Activated CD4-positive, CD25-positive, alpha-beta regulatory T cell (primary cell): ENCODE measurements around the gene CHRNB1.
A peak's percentile ranks its signal among the peaks of the same experiment; 100 is the strongest.
"Not testable (repeated sequence)": the region's sequence is repeated elsewhere in the genome, so short reads cannot be mapped to it uniquely, and the experiment has no call there.

Source experiments
- DNase-seq, 4 experiments: peaks; one replicate each; lab custom pipeline; 2025; lab: John Stamatoyannopoulos, UW

CHRNB1 gene

GRCh38 chr17:7467498-7467897 is 22.6 kb downstream of the CHRNB1 start:
- DNase-seq: no peak

DNA sequence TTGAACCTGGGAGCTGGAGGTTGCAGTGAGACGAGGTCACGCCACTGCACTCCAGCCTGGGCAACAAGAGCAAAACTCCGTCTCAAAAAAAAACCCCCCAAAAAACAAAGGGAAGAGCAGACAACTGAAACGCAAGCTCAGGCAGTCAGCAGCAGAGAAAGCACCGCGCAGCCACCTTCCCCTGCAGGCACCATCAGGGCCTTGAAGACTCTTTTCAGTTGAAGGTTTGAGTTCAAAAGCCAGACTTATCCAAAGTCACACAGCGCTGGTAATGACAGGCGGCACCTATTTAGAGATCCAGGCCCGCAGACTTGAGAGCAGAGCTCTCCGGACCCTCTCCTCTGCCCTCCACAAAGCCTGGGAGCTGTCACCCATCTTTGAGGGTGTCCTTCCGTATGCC is 23.4 kb downstream of the CHRNB1 start:
- no peak for DNase-seq

- DNase-seq: no peak
Observed at GRCh38 chr17:7468804-7469389, 24.0 kb downstream of the CHRNB1 start.

GRCh38 chr17:7469843-7470242 is 25.0 kb downstream of the CHRNB1 start:
- not testable (repeated sequence) for DNase-seq

DNA sequence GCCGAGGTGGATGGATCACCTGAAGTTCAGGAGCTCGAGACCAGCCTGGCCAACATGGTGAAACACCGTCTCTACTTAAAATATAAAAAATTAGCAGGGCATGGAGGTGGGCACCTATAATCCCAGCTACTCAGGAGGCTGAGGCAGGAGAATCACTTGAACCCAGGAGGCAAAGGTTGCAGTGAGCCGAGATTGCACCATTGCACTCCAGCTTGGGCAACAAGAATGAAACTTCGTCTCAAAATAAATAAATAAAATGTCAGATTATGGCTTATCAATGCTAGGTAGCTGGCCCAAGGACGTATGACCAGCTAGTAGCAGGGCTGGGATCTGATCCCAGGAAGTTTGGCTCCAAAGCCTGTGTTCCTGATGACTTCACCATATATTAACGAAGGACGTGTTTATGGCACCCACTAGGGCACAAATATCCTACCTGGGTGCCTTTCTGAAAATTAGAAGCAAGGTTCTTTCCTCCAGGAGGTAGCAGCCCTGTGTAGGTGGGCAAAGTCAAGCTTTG is 25.7 kb downstream of the CHRNB1 start:
- not testable (repeated sequence) for DNase-seq

GRCh38 chr17:7471729-7472128 is 26.9 kb downstream of the CHRNB1 start:
- DNase-seq: no peak

- not testable (repeated sequence) for DNase-seq
Observed at GRCh38 chr17:7474767-7475166, 29.9 kb downstream of the CHRNB1 start.

GRCh38 chr17:7475764-7476422 is 31.0 kb downstream of the CHRNB1 start:
- DNase-seq: no peak

GRCh38 chr17:7476494-7476893 is 31.6 kb downstream of the CHRNB1 start:
- no peak for DNase-seq

DNA sequence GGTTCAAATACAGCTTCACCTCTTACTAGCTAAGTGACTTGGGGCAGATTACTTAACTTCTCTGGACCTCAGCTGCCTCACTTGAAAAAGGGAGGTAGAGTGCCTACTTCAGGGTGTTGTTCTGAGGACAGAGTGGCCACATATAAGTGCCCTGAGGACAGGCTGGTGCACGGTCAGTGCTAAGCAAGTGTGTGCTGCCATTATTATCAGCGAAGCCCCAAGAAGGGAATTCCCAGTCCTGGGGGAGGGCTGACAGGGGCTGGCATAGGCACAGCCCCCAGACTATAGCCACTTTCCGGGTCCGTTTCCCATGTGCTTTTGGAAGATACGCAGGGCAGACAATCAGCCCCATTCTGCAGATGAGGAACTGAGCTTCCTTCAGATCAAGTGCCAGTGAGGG is 32.1 kb downstream of the CHRNB1 start:
- DNase-seq: no peak

- DNase-seq: peak in 1 of 4 experiments; percentile 18
Observed at GRCh38 chr17:7477392-7478275, 32.8 kb downstream of the CHRNB1 start.

- DNase-seq: peak in 3 of 4 experiments; percentile 29 to 50 (median 50)
Observed at GRCh38 chr17:7478276-7479212, 33.7 kb downstream of the CHRNB1 start.

DNA sequence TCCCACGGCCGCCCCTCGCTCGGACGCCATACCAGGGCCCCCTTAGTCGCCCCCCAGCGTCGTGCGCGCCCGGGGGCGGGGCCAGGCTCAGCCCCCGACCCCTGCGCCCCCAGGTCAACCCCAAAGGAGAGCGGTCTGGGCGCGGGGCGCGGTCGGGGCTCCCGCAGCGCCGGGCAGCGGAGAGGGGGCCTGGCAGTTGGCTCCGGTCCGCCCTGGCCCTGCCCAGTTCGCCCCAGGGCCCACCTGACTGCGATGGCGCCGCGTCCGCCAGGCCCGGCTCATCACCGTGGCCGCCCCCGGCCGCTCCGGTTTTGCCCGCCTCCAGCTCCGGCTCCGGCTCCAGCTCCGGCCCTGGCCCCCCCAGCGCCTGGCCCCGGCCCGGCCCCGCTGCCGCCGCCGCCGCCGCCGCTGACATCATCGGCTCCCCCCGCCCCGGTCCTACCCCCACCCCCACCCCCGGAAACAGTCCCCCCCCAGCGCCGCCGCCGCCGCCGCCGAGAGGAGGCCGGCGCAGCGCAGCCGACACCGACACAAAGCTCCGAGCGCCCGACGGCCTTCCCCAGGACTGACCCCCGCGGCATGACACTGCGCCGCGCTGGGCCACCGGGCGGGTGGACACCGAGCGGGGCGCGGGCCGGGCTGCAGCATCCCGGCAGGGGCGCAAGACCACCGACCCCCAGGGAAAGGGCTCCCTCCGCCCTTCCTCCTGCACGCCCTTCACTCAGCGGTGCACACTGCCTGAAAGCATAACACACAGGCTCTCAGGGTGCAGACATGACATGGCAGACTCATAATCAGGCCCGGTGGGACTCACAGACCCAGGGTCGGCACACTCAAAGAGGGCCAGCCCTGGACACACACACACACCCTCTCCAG is 34.6 kb downstream of the CHRNB1 start, which contains the start of gene ZBTB4:
ZBTB4 (minus strand) TSS at position 419 of the 876 bp plus-strand sequence. CDS start 12,830 bp downstream, outside the sequence.
- peak; percentile 16 to 66 (median 52) for DNase-seq

DNA sequence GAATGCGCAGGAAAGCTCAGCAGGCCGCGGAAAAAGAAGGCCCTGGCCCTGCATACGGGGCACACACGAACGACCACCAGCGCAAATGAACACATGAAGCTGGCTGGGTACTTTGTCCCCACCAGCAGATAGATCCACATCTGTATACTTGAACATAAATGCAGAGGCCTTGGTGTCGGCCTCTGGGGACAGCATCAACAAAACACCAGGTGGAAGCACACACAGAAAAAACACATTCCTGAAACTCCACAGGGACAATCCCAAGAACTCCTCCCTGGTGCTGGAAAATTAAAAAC is 35.2 kb downstream of the CHRNB1 start:
- no peak for DNase-seq

DNA sequence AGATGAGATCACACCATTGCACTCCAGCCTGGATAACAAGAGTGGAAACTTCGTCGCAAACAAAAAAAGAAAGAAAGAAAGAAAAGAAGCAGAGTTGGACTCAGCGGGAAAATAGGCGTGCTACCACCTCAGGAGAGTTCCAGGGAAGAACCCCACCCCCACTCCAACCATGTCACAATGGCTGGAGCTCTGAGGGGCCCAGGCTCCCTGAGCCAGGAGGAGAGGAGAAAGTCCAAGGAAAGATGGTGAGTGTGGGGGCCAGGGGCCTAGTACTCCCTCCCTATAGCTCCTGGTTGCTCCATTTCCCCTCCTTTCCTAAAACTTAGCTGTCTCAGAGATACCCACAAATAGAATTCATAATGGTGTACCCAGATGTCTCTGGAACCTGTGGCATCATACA is 36.4 kb downstream of the CHRNB1 start, which contains the start of gene SLC35G6:
SLC35G6 (plus strand) TSS at position 172 of the 400 bp plus-strand sequence; CDS start at position 243, 71 bp downstream.
- DNase-seq: not testable (repeated sequence)

GRCh38 chr17:7481842-7482741 is 37.2 kb downstream of the CHRNB1 start:
- DNase-seq: not testable (repeated sequence)

GRCh38 chr17:7482742-7483088 is 37.9 kb downstream of the CHRNB1 start:
- DNase-seq: not testable (repeated sequence)

- peak; percentile 86 to 94 (median 92) for DNase-seq
Observed at GRCh38 chr17:7483255-7484066, 38.6 kb downstream of the CHRNB1 start.
